Right atrium auricular region (tissue), 2 donors: ENCODE measurements around the gene ZNF280B. TPM values are rescaled to one million over a fixed set of nuclear protein-coding genes. Genes with fewer than 3 reads are reported as not detected.

Experiments used
- DNase-seq: peaks from one replicate; pipeline ENCODE4 v3.0.0-alpha.2; 2019; ENCODE audit warnings: low spot score
- H3K27ac ChIP-seq, 2 donors: fragments of 200-600 bp; sonication (generic); 1 replicate in 1 of 2; 2 replicates in 1 of 2; pipeline ENCODE4 v1.5.1; 2016 to 2019
- H3K27me3 ChIP-seq, 2 donors: fragments of 200-600 bp; sonication (generic); one replicate each; pipeline versions ENCODE4 v1.5.1 to v1.6.0; 2017 to 2019
- H3K36me3 ChIP-seq: fragments of 200-600 bp; sonication (generic); one replicate; pipeline ENCODE4 v1.5.1; 2016
- H3K4me1 ChIP-seq, 2 donors: fragments of 200-600 bp; sonication (generic); one replicate each; pipeline versions ENCODE4 v1.5.1 to v1.6.0; 2017 to 2019
- H3K4me3 ChIP-seq, 2 donors: fragments of 200-600 bp; sonication (generic); 1 replicate in 1 of 2; 2 replicates in 1 of 2; pipeline ENCODE4 v1.5.1; 2017 to 2019; ENCODE audit warnings: mild to moderate bottlenecking in 1 of 2, moderate library complexity in 1 of 2
- H3K9me3 ChIP-seq, 2 donors: fragments of 200-600 bp; sonication (generic); one replicate each; pipeline ENCODE4 v1.5.1; 2019
- total RNA-seq, 2 donors: library from RNA; depleted of rRNA; stranded (reverse); fragments of >200 nt; gene quantifications; one replicate each; pipeline ENCODE4 v1.1.0, GENCODE V29; 2016
- TF ChIP-seq, protein P1 (sequence below), 2 donors: fragments of 200-600 bp; sonication (generic); IDR thresholded peaks; one replicate each; pipeline ENCODE4 v1.5.1; 2019; ENCODE audit warnings: antibody characterized with exemption in 2 of 2

ZNF280B gene
- total RNA-seq, 2 donors from 2014 or later = 1.1 to 1.2 TPM

DNA sequence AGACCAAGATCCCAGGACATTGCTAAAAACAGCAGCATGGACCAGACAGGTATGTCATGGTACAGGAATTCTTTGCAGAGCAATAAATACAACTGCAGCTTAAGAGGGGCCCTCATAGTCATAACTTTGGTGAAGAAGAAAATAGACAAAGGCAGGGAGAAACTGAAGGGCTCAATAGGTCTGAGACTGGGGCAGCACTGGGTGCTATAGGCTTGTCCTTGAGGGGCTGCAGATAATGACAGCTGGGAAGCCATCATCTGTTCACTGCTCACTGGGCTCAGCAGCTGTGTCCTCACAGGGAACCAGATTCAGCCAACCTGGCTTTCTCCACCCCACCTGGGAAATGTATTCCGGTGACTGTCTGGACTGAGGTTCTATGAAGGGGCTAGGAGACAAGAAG lies 68.4 kb downstream of the ZNF280B start:
- H3K4me3 ChIP-seq = no peak overlapping the region
- no peak for DNase-seq
- no peak overlapping the region for H3K27ac ChIP-seq
- H3K27me3 ChIP-seq = no peaks in the 10 kb centered on the region
- H3K4me1 ChIP-seq = no peaks in the 10 kb centered on the region
- peaks cover 0 to 8% of the 10 kb centered on the region in 2 donors for H3K9me3 ChIP-seq
- TF ChIP-seq, protein P1, sequence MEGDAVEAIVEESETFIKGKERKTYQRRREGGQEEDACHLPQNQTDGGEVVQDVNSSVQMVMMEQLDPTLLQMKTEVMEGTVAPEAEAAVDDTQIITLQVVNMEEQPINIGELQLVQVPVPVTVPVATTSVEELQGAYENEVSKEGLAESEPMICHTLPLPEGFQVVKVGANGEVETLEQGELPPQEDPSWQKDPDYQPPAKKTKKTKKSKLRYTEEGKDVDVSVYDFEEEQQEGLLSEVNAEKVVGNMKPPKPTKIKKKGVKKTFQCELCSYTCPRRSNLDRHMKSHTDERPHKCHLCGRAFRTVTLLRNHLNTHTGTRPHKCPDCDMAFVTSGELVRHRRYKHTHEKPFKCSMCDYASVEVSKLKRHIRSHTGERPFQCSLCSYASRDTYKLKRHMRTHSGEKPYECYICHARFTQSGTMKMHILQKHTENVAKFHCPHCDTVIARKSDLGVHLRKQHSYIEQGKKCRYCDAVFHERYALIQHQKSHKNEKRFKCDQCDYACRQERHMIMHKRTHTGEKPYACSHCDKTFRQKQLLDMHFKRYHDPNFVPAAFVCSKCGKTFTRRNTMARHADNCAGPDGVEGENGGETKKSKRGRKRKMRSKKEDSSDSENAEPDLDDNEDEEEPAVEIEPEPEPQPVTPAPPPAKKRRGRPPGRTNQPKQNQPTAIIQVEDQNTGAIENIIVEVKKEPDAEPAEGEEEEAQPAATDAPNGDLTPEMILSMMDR (IDR thresholded peaks at IDR 0.05) = no peak
- no peaks in the 10 kb centered on the region for H3K36me3 ChIP-seq

Other genes with a start within 250 kb of the ZNF280B start
- gene ZNF280A, start 11.5 kb upstream of the ZNF280B start, total RNA-seq = not detected
- gene PRAME, start 50.5 kb upstream of the ZNF280B start, total RNA-seq = under 1 TPM in 1 of 2 donors, not detected in 1; 0.19 TPM
- not detected for gene GGTLC2, start 135.9 kb upstream of the ZNF280B start, total RNA-seq